SU-DHL-6 (cell line): ENCODE results near the gene CRISPLD2.

Source experiments
- CTCF ChIP-seq: fragments of 200-600 bp; sonication (generic); IDR thresholded peaks from one replicate; pipeline ENCODE4 v1.5.1; 2017; ENCODE audit warnings: antibody characterized with exemption, mild to moderate bottlenecking, low read length, moderate library complexity; ENCODE audit not compliant: insufficient read depth, poor library complexity, severe bottlenecking
- EZH2phosphoT487 ChIP-seq: fragments of 200-600 bp; sonication (generic), shearing (Covaris generic); conservative IDR thresholded peaks from 2 replicates; pipeline ENCODE4 v1.6.1; 2018; ENCODE audit warnings: mild to moderate bottlenecking, antibody characterized with exemption, low read length, moderate library complexity, mixed read lengths

DNA sequence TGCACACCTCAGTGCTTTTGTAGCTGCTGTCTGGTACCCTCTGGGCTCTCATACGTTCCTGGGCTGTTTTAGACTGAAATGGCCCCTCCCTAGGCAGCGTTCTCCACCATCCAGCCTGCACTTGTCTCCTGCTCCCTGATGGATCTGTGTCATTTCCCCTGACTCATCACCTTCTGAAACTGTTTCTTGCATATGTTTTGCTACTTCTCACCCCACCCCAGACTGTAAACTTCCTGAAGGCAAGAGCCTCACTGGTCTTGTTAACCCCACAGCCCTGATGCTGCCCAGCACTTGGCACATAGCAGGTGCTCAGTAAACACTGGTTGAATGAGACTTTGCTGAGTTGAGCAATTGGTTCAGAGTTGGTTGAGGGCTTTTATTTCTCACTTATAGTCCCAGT lies 78.7 kb downstream of the CRISPLD2 start:
- TF ChIP-seq CTCF (no peak), EZH2phosphoT487 (no peak)
